Activated CD8-positive, alpha-beta T cell treated with anti-CD3 and anti-CD28 coated beads, Interleukin-2, amount 10 ng/mL, durations not matched to agents 7 days and 5 days (primary cell): ENCODE data around the gene TMEM181. TPM values are rescaled to one million over a fixed set of nuclear protein-coding genes. Genes with fewer than 3 reads are reported as not detected.
A peak's percentile ranks its signal among the peaks of the same experiment; 100 is the strongest.

Experiments used
- ATAC-seq: fragments of 150-1000 bp; cut with Tn5 transposase; one replicate; pipeline ENCODE4 v1.10.0; 2021; ENCODE audit warnings: moderate library complexity
- CTCF ChIA-PET: fragments of 350-600 bp; sonication (Branson Sonifier 250); formaldehyde crosslinking; loops from one replicate; lab custom pipeline; 2021; ENCODE audit warnings: antibody characterized with exemption; lab: Charles Lee
- POLR2A ChIA-PET: fragments of 350-600 bp; sonication (Branson Sonifier 250); formaldehyde crosslinking; loops from one replicate; lab custom pipeline; 2021; ENCODE audit warnings: antibody characterized with exemption; lab: Charles Lee
- DNase-seq: peaks from one replicate; pipeline ENCODE4 v3.0.0-alpha.2; 2020
- H3K27ac Mint-ChIP-seq: one replicate; pipeline ENCODE4 v1.8.0; 2021; ENCODE audit warnings: mild to moderate bottlenecking, mixed read lengths
- H3K27me3 Mint-ChIP-seq: one replicate; pipeline ENCODE4 v1.8.0; 2021; ENCODE audit warnings: low read depth, mixed read lengths
- H3K36me3 Mint-ChIP-seq: one replicate; pipeline ENCODE4 v1.8.0; 2021; ENCODE audit warnings: low read depth, mixed read lengths
- H3K4me1 Mint-ChIP-seq: one replicate; pipeline ENCODE4 v1.8.0; 2021; ENCODE audit warnings: low read depth, mixed read lengths
- H3K4me3 Mint-ChIP-seq: one replicate; pipeline ENCODE4 v1.8.0; 2021; ENCODE audit warnings: mild to moderate bottlenecking, mixed read lengths
- H3K9me3 Mint-ChIP-seq: one replicate; pipeline ENCODE4 v1.8.0; 2022; ENCODE audit warnings: mixed read lengths; ENCODE audit not compliant: insufficient read depth
- microRNA-seq: library from miRNA; unstranded; fragments of <30 nt; microRNA quantifications from one replicate; pipeline ENCODE4 v1.2.0, GENCODE V29; 2022
- total RNA-seq, 2 experiments: library from RNA; stranded (reverse); gene quantifications; one replicate each; pipeline ENCODE4 v1.2.3, GENCODE V29; 2021

TMEM181 gene
- total RNA-seq, 2 experiments from 2014 or later = 15.0 to 15.2 TPM

- CTCF ChIA-PET = interaction anchor here (0.6 to 2.6 kb wide), 2 partner anchors 24 to 950 kb away, joined by 4 to 15 read pairs; no protein-coding TSS in a partner anchor
- peaks cover 50% of the 10 kb centered on the region for H3K4me1 Mint-ChIP-seq
- H3K27ac Mint-ChIP-seq = no peak overlapping the region
- no peaks in the 10 kb centered on the region for H3K27me3 Mint-ChIP-seq
- H3K36me3 Mint-ChIP-seq = peaks cover 63% of the 10 kb centered on the region
- ATAC-seq (no peak), DNase-seq (peak; percentile 21)
- H3K9me3 Mint-ChIP-seq = no peaks in the 10 kb centered on the region
- H3K4me3 Mint-ChIP-seq = no peak overlapping the region
- POLR2A ChIA-PET = interaction anchor here (0.7 kb wide), 1 partner anchor 41 kb away, joined by 3 read pairs; no protein-coding TSS in a partner anchor
Measured at GRCh38 chr6:158684311-158684710, 124.4 kb downstream of the TMEM181 start.

GRCh38 chr6:158684745-158685324 is 124.9 kb downstream of the TMEM181 start:
- peaks cover 52% of the 10 kb centered on the region for H3K4me1 Mint-ChIP-seq
- ATAC-seq = no peak
- no peaks in the 10 kb centered on the region for H3K27me3 Mint-ChIP-seq
- no peaks in the 10 kb centered on the region for H3K9me3 Mint-ChIP-seq
- DNase-seq = no peak
- peak overlapping the region; percentile 39 for H3K27ac Mint-ChIP-seq
- ChIA-PET POLR2A (interaction anchor here (0.6 to 0.7 kb wide), 2 partner anchors 42 to 668 kb away, joined by 3 read pairs; no protein-coding TSS in a partner anchor), CTCF (interaction anchor here (0.6 to 2.6 kb wide), 3 partner anchors 25 to 949 kb away, joined by 3 to 15 read pairs (median 4); no protein-coding TSS in a partner anchor)
- H3K4me3 Mint-ChIP-seq = no peak overlapping the region
- peaks cover 63% of the 10 kb centered on the region for H3K36me3 Mint-ChIP-seq

Small RNA genes within 50 kb of the gene (microRNA-seq; reads per million reads assigned to microRNA genes)
- gene MIR7161 = not detected

Other genes with a start within 250 kb of the TMEM181 start
- gene TULP4, start 247.6 kb upstream of the TMEM181 start, total RNA-seq = 10 to 100 TPM; 29.6 to 33.9 TPM
- 10 to 100 TPM; 79.0 to 86.4 TPM for gene DYNLT1, start 84.7 kb downstream of the TMEM181 start, total RNA-seq
- 10 to 100 TPM; 43.5 to 48.3 TPM for gene SYTL3, start 90.0 kb downstream of the TMEM181 start, total RNA-seq